LHCN-M2 (cell line): Measurements from ENCODE around the gene OOSP4B. TPM values are rescaled to one million over a fixed set of nuclear protein-coding genes. Genes with fewer than 3 reads are reported as not detected.
"Not testable (repeated sequence)": the region's sequence is repeated elsewhere in the genome, so short reads cannot be mapped to it uniquely, and the experiment has no call there.

Experiments used
- DNase-seq: peaks from one replicate; pipeline ENCODE4 v3.0.0-alpha.2; 2012; ENCODE audit warnings: low read depth
- polyA plus RNA-seq: library from polyadenylated mRNA; unstranded; fragments of >200 nt; gene quantifications from one replicate; pipeline ENCODE4 v1.2.1, GENCODE V29; 2012; ENCODE audit warnings: missing spikeins
- total RNA-seq: library from RNA; depleted of rRNA; stranded (reverse); fragments of >200 nt; gene quantifications from 2 replicates; pipeline ENCODE4 v1.2.3, GENCODE V29; 2014; rRNA removed

The OOSP4B gene
- total RNA-seq, result not detected in 2 replicates
- polyA plus RNA-seq, result not detected

- DNase-seq, result no peak
Observed at GRCh38 chr11:60016881-60017280, at the start of gene OOSP4B. OOSP4B (plus strand) TSS chr11:60017181.

GRCh38 chr11:59967677-59968394 lies 49.1 kb upstream of the OOSP4B start:
- DNase-seq, result no peak

- no peak for DNase-seq
Observed at GRCh38 chr11:59968395-59968783, 48.6 kb upstream of the OOSP4B start.

GRCh38 chr11:59973097-59973496 lies 43.9 kb upstream of the OOSP4B start:
- no peak for DNase-seq

- DNase-seq, result no peak
Observed at GRCh38 chr11:59981106-59981770, 35.7 kb upstream of the OOSP4B start.

GRCh38 chr11:59982037-59982436 lies 34.9 kb upstream of the OOSP4B start:
- DNase-seq, result not testable (repeated sequence)

- no peak for DNase-seq
Observed at GRCh38 chr11:59983212-59983611, 33.8 kb upstream of the OOSP4B start.

GRCh38 chr11:59984368-59984767 lies 32.6 kb upstream of the OOSP4B start:
- DNase-seq, result no peak

- no peak for DNase-seq
Observed at GRCh38 chr11:59990421-59990820, 26.6 kb upstream of the OOSP4B start.

- no peak for DNase-seq
Observed at GRCh38 chr11:59992425-59992824, 24.6 kb upstream of the OOSP4B start.

- no peak for DNase-seq
Observed at GRCh38 chr11:59997800-59998199, 19.2 kb upstream of the OOSP4B start.

GRCh38 chr11:59999691-60000090 lies 17.3 kb upstream of the OOSP4B start:
- no peak for DNase-seq

GRCh38 chr11:60003729-60004128 lies 13.3 kb upstream of the OOSP4B start:
- DNase-seq, result no peak

- no peak for DNase-seq
Observed at GRCh38 chr11:60005360-60005759, 11.6 kb upstream of the OOSP4B start.

GRCh38 chr11:60018058-60018457 lies 1.1 kb downstream of the OOSP4B start:
- no peak for DNase-seq

GRCh38 chr11:60020376-60020775 lies 3.4 kb downstream of the OOSP4B start:
- DNase-seq, result not testable (repeated sequence)

- DNase-seq, result no peak
Observed at GRCh38 chr11:60029015-60029632, 12.1 kb downstream of the OOSP4B start.

- no peak for DNase-seq
Observed at GRCh38 chr11:60040109-60040508, 23.1 kb downstream of the OOSP4B start, which contains the start of gene OOSP2. OOSP2 (plus strand) TSS chr11:60040409; CDS start chr11:60040460, 51 bp downstream.

- DNase-seq, result not testable (repeated sequence)
Observed at GRCh38 chr11:60050422-60050821, 33.4 kb downstream of the OOSP4B start.

GRCh38 chr11:60050839-60051238 lies 33.9 kb downstream of the OOSP4B start:
- not testable (repeated sequence) for DNase-seq

GRCh38 chr11:60056349-60056969 lies 39.5 kb downstream of the OOSP4B start, which contains the start of gene MS4A3:
MS4A3 (plus strand) TSS chr11:60056665; CDS start chr11:60061161, 4,496 bp downstream.
- no peak for DNase-seq

GRCh38 chr11:60059052-60059451 lies 42.1 kb downstream of the OOSP4B start:
- no peak for DNase-seq
